GM18517 (cell line): Measurements from ENCODE around the gene KCTD20.
"Not testable (repeated sequence)": the region's sequence is repeated elsewhere in the genome, so short reads cannot be mapped to it uniquely, and the experiment has no call there.

ENCODE experiments used
- ATAC-seq: cut with Tn5 transposase; IDR thresholded peaks from one replicate; pipeline ENCODE4 v1.9.1; 2021; ENCODE audit warnings: mild to moderate bottlenecking, moderate library complexity; ENCODE audit not compliant: unreplicated experiment

KCTD20 gene

DNA sequence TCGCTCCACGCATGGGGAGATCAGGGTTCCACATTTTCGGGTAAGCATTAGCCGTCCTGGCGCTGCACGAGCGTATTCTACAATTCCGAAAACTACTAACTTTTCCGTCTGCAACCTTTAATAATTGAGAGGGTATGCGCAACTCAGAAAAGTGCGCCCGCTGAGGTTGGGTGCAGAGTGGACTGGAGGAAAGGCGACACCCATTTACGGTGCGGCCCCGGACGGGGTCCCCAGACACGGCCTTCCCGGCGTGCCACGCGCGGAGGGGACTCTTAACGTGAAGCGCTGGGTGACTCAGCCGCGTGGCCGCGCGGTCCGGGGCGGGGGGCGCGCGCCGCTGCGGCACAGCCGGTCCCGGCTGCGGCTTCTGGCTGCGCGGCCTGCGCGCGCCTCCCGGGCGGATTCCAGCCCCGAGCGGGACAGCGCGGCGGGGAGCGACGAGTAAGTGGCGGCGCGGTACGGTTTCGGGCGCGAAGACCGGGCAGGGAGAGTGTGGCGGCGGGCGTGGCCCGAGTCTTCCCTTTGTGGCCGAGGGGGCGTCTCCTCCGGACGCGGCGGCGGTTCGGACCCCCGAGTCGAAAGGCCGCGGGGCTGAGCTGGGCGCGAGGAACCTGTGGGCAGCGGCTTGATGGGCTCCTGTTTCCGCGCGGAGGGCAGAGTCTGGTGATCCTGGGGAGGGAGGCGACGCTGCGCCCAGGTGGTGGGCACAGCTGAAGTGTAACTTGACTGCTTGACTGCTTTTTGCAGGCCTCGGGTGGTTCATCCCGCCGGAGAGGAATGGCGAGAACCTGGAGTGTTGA lies at the start of gene KCTD20, which contains the start of gene PXT1:
Gene KCTD20, plus strand, starts transcription at position 330 of the 800 bp plus-strand sequence. CDS start 27,098 bp downstream, outside the sequence.
Gene PXT1, minus strand, starts transcription at position 184 of the 800 bp plus-strand sequence. CDS start 16,772 bp downstream, outside the sequence.
- peak; percentile 63 for ATAC-seq

DNA sequence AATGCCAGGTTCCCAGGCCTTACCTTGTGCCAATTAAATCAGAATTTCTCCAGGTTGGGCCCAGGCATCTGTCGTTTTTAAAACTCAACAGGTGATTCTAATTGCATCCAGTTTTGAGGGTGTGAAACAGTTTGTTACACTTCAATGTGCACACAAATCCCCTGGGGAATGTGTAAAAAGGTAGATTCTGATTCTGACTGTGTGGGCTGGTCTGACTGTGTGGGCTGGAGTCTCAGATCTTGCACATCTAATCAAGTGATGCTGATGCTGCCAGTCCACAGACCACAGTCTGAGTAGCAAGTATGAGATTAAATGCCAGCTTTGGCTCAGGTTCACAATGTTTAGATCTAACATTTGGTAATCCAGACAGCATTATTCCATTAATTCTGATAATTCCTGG lies 42.8 kb upstream of the KCTD20 start:
- no peak for ATAC-seq

DNA sequence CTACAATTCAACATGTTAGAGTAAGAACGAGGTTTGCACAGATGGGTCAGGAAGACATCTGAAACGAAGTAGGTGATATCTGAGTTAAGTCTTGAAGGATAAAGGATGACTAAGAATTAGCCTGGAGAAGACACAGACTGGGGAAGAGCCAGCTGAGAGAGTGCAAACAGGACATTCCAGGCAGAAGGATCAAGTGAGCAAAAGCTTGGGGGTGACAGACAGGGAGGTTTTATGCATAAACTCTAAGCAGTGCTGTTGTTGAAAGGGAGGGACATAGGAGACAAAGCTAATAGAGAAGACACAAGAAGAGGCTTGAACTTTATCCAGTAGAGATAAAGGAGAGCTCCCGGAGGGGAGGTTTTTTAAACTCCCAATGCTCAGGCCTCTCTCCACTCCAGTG lies 40.3 kb upstream of the KCTD20 start:
- no peak for ATAC-seq

DNA sequence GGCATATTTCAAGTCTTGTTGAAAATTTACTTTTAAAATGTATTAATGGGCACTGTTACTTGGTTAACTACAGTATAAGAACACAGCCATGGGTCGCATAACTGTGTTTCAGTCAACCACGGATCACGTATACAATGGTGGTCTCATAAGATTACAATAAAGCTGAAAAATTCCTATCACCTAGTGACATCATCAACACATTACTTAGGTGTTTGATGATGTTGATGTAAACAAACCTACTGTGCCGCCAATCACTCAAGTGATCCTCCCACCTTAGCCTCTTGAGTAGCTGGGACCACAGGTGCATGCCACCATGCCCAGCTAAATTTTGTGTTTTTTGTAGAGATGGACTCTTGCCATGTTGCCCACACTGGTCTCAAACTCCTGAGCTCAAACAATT lies 38.6 kb upstream of the KCTD20 start:
- ATAC-seq, result no peak

DNA sequence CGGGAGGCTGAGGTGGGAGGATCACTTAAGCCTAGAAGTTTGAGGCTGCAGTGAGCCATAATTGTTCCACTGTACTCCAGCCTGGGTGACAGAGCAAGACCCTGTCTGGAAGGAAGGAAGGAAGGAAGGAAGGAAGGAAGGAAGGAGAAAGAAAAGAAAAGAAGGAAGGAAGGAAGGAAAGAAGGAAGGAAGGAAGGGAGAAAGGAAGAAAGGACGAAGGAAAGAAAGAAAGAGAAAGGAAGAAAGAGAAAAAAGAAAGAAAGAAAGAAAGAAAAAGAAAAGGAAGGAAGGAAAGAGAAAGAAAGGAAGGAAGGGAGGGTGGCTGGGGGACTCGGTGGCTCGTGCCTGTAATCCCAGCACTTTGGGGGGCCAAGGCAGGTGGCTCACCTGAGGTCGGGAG lies 33.1 kb upstream of the KCTD20 start:
- ATAC-seq, result not testable (repeated sequence)

DNA sequence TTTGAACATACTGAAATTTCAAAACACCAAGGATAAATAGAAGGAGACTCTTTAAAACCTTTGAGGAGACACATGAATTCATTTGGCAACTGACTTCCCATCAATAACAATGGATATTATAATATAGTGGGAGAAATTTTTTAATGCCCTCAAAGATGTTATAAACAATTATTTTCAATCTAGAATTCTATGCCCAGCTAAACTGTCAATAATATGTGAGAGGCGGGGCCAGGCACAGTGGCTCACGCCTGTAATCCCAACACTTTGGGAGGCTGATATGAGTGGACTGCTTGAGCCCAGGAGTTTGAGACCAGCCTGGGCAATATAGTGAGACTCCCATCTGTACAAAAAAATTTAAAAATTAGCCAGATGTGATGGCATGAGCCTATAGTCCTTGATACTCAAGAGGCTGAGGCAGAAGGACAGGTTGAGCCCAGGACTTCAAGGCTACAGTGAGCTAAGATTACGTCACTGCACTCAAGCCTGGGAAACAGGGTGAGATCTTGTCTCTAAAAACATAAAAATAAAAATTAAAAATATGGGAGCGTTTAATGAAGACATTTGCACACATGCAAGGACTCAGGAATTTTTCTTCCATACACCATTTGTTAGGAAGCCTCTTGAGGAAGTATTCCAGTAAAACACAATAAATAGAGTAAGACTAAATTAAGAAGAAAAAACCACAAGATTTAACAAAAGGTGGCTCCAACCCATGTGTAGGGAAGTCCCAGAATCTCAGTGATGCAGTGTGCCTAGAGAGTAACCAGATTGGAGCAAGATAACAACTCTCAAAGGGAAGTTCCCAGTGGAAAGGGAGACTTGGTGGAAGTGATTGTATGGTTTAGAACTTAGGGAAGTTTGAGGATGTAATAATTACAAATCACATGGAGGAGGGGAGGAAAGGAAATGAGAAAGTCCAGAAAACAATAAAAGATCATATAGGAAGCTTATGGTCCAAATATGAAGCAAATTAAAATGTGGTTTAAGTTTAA lies 29.0 kb upstream of the KCTD20 start:
- ATAC-seq, result no peak

DNA sequence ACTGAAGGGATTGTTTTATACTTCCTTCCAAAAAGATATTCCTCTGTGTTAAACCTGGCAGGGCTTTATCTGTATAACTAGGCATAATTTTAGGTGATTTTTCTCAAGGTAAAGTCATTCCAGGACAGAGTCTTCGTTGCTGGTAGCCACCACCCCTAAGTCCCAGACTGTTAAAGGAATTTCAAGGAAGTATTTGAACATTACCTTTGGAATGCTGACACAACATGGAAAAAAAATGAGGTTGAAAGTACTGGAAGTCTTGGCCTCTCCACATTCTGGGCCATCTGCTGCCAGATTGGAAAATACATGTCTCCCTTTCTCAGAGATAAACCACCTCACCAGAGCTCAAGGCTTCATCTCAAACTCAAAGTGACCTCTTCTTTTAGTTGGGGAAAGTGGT lies 28.3 kb upstream of the KCTD20 start:
- ATAC-seq, result no peak

DNA sequence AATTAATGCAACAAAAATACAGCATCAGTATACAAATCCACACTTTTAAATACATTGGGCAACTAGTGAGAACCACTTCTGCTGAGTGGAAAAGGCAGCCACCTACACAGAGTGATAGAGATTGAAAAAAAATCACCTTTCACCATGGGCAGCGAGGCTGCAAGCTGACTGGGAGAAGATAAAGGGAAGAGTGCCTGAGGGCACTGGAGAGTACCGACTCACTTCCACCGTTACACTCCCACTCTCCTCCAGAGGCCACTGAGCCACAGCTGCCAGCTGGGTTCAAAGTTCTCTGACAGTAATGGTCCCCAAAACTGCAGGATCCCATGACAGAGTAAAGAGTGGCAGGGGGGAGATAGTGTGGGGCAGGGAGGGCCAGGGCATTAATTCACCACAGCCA lies 24.2 kb upstream of the KCTD20 start:
- ATAC-seq, result no peak

DNA sequence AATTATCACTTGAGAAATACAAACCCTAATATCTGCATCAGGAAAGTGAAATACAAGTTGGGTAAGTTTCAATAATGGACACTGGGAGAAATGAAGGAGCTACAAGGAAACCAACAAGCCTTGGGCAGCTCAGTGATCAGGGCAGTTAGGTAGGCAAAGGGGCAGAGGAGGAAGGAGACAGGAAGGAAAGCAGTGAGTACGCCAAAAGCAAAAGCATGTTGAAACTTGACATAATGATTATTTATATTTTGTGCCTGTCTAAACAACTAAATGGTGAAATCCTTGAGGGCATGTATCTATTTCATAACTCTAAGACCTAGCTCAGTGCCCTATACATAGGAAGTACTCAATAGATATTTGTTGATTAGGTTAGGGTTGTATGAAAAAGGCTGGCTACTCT lies 23.5 kb upstream of the KCTD20 start:
- no peak for ATAC-seq

DNA sequence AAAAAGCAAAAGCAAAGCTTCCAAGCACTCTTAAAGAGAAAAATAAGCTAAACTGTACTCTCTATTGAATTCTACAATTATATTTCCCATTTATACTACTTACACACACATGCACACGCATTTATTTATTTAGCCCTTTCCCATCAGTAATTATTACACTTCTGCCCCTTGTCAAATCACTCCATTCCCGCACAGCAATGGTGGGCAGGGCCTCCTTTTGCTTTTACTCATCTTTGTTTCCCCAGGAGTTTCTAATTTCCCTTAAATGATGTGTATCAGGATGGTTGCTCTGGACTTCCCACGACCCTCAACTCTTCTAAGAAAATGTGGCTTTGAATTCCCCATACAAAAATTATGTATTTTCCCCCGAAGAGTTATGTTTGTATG lies 20.1 kb upstream of the KCTD20 start:
- no peak for ATAC-seq

DNA sequence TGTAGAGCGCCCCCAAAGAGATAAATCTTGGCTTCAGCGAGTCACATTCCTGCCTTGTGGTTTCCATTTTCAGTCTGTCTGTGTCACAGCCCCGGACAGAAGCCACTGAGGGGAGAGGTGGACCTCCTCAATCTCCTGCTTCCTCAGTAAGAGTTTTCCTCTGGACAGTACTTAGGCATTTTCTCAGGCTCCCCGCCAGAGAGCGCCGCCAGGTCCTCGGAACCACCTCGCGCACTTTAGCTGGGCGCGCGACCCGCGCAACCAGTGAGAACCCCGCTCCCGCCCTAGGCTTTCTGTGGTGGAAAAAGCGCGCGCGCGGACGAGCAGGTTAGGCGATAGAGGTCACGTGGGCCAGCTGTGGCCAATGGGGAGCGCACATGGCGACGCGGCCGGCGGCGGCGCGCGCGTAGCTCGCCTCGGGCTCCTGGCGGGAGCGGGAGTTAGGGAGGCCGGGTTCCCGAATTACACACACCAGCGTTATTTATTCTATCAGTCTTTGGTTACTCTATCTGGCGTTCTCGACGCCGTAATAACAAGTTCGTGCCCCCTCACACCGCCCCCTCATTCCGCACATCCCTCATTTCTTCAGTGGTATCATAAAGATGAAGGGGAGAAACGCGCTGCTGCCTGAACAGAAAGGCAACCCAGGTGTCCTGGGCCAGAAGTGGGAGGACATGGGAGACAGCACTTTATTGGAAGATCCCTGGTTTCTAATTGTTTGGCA lies 19.5 kb upstream of the KCTD20 start:
- ATAC-seq, result peak; percentile 82

DNA sequence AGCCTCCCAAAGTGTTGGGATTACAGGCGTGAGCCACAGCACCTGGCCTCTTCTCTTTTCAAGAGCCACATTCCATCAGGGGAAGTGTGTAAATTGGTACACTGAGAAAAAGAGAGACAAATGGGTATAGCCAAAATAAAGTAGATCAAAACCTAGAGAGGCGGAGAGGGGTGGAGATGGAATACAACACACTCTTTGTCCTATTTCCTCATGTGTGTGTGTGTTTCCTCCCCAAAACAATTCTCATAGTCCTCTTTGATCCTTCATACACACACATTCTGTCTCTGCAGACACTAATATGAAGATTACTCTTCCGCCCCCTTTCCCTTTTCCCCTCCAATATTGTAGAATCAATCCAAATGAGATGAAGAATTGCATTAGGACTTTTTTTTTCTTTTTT lies 16.2 kb upstream of the KCTD20 start:
- no peak for ATAC-seq

DNA sequence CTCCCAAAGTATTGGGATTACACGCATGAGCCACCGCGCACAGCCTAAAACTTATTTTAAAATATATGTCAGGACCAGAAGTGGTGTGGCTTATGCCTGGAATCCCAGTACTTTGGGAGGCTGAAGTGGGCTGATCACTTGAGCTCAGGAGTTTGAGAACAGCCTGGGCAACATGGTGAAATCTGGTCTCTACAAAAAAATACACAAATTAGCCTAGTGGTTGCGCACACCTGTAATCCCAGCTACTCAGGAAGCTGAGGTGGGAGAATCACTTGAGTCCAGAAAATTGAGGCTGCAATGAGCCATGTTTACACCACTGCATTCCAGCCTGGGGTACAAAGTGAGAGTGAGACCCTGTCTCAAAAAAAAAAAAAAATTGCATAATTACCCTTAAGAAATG lies 13.9 kb upstream of the KCTD20 start:
- no peak for ATAC-seq

DNA sequence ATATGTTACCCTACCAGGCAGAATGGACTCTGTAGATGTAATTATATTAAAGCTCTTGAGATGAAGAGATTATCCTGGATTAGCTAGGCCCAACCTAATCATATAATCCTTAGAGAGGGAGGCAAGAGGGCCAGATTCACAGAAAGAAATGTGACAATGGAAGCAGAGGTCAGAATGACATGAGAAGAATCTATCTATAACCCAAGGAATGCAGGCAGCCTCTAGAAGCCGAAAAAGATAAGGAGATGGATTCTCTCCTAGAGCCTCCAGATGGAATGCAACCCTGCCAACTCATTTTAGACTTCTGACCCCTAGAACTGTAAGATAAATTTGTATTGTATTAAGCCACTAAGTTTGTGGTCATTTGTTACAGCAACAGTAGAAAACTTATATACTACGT lies 12.4 kb upstream of the KCTD20 start:
- no peak for ATAC-seq

DNA sequence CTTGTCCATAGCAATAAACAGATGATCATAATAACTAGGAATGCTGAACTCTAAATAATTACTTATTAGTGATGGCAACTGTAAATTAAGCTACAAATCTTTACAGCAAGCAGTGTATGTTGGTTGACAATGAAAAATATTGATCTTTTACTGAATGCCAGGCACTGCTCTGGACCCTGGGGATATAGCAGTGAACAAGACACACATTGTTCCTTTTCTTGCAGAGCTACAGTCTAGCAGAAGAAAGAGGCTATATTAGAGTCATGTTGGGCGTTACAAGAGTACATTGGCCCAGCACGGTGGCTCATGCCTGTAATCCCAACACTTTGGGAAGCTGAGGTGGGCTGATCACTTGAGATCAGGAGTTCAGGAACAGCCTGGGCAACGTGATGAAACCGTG lies 11.6 kb upstream of the KCTD20 start:
- no peak for ATAC-seq

DNA sequence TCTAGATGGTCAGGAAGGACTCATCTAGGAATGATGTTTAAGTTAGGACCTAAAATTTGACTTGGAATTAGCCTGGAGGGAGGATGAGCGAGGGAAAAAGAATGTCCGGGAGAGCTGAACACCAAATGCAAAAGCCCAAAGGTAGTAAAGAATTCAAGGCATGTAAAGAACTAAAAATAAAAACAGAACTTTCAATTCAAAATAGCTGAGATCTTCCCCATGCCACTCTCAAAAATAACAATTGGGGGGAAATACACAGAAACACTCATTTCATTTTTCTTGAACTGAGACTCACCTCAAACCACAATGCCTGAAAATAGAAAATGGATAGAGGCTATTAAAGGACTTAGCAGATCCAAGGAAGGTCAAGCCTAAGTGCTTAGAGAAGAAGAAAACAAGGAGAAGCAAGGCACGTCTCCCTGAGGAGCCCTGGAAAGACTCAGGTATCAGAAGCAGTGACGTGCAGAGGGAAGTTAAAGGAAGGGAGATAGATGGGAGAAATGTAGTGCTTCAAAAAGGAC lies 10.6 kb upstream of the KCTD20 start:
- no peak for ATAC-seq

DNA sequence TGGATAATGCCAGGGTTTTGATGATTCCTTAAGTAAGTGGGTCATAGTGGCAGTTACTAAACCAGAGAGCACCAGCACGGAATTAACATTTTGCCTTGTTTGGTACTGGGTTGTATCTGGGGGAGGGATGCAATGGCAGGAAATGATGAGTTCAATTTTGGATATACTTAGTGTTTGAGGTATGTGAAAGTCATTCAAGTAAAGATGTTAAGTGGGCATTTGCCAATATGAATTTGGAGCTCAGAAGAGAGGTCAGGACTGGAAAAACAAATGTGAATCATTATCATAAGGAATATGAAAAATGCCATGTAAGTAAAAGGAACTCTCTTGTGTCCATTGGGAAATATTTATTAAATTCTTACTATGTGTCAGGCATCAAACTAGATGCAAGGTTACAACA lies 6.3 kb upstream of the KCTD20 start:
- no peak for ATAC-seq

DNA sequence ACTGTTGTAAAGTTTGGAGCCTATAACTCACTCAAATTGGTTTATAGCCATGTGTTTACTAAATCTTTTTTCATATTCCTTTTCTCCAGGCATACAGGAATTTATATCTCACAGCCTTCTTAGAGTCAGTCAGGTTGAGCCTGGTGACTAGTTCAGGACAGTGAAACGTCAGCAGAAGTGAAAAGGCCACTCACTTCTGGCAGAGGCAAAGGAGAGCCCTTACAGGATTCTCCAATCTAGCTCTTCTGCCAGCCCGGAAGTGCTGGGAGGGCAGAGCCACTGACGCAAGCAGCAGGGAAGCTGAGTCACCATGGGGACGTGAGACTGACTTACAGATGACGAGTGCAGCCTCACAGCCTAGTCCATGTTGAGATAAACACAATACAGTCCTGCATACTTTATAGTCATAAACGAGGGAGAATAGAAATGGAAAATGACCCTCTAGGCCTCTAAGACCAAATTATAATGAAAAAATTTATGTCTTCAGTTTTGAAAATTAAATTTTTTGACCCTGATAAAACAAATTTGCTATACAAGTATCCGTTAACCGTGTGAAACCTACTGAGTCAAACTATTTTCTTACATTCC lies 1.4 kb upstream of the KCTD20 start:
- ATAC-seq, result peak; percentile 56

DNA sequence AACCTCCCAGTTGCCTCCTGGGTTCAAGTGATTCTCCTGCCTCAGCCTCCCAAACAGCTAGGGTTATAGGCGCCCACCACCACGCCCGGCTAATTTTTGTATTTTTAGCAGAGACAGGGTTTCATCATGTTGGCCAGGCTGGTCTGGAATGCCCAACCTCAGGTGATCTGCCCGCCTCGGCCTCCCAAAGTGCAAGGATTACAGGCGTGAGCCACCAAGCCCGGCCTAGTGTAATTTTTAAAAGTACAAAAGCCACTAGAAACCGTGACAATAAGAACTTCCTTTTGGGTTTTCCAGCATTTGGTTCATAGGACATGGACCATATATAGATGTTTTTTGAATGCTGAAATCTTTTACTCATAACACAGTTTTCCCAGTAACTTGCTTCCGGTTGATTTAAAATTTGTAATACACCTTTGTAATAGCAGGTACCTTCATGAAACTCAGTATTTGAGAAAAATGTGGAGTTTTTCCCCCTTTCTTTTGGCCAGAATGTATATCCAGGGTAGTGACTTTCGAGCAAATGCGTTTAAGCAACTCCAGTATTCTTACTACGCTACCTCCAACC lies 613 bp upstream of the KCTD20 start:
- ATAC-seq, result no peak
